HG02943 (cell line): ENCODE data around the gene H19.

Experiments used
- ATAC-seq: cut with Tn5 transposase; IDR thresholded peaks from one replicate; pipeline ENCODE4 v1.9.1; 2021; ENCODE audit warnings: mild to moderate bottlenecking, low read depth, moderate library complexity; ENCODE audit not compliant: unreplicated experiment

H19 gene

DNA sequence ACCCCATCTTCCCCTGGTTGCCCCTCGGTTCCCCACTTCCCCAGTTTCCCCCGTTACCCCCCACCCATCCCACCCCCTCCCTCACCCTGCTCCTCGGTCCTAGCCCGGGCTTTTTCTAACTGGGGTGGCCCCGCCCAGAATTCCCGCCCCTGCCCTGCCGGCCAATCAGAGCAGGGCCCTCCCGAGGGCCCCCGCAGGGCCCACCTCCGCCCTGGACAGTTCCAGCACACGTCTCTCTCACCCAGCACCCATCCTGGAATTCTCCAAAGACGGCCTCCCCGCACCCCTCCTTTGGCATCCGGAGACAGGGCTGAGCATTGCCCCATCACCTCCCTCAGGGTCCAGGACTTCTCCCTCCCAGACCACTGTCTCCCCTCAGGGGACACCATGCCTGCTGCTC lies at the start of gene H19:
TSS of gene H19 (minus strand) at position 88 of the 400 bp plus-strand sequence.
- no peak for ATAC-seq

DNA sequence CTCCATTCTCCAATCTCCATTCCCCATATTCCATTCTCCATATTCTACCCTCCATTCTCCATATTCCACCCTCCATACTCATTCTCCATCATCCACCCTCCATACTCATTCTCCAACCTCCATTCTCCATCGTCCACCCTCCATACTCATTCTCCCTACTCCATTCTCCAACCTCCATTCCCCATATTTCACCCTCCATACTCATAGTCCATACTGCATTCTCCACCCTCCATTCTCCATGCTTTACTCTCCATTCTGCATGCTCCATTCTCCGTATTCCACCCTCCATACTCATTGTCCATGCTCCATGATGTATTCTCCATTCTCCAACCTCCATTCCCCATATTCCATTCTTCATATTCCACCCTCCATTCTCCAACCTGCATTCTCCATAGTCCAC lies 44.3 kb upstream of the H19 start:
- ATAC-seq = no peak

DNA sequence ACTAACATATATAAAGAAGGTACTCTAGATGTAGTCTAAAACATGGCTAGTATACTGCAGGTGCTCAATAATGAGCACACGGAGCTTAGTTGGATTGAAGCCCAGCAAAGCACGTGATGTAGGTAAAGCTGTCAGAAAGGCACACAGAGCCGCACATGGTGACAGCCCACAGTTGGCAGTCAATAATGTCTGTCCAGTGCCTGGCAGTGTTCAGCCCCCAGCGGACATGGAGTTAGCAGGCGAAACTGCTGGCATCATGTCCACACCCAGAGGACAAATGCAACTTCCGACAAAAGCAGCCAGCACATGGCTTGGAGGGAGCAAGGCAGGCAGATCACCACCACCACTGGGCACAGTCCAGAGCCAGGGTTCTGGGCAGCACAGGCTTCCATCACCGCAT lies 43.5 kb upstream of the H19 start:
- ATAC-seq = no peak

DNA sequence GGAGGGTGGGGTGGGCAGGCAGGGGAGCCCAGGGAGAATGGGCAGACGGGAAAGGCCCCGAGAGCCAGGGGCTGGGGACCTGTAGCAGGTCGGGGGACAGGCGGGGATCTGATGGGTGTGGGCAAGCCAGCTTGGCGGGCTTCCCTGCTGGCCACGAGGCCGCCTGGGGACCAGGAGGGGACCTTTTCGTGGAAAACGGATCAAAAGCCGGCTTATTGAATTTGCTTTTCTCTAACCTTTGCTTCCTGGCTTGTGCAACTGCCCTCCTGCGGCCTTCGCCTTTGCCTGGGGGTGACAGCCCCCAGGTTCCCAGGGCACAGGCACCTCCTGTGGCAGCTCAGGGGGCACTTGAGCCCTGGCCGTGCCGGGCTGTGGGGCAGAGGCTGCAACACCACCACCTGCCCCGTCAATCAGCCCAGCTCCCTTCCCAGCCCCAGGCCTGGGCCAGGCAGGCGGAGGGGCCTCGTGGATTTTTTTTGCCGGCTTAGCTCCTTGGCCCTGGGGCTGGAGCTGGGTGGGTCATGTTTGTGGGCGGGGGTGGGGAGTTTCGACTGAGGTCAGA lies 41.6 kb upstream of the H19 start:
- no peak for ATAC-seq

DNA sequence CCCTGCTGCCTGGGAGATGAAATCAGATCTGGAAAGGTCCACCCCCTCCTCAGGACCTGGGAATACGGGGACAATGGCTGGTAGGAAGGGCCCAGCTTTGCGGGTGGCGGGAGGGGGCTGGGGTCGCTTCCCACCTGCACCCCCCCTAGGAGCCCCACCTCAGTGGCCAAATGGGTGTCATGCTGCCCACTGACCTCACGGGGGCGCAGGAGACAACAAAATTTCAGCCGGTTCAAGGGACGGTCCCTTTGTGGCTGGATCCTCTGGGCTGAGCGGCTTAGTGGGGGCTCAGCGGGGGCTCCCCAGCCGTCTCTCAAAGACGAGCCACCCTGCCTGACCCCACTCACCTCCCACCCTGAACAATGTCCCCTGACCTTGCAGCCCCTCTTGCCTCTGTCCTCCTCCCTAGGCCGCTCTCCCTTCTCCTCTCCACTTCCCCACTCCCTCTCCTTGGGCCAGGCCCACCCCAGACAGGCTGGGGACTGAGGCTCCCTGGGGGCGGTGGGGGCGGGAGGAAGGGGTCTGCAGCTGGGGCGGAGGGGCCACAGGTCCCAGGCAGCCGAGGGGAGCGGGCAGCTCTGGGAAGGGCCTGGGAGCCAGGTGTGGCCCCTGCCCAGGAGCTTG lies 39.3 kb upstream of the H19 start:
- no peak for ATAC-seq

DNA sequence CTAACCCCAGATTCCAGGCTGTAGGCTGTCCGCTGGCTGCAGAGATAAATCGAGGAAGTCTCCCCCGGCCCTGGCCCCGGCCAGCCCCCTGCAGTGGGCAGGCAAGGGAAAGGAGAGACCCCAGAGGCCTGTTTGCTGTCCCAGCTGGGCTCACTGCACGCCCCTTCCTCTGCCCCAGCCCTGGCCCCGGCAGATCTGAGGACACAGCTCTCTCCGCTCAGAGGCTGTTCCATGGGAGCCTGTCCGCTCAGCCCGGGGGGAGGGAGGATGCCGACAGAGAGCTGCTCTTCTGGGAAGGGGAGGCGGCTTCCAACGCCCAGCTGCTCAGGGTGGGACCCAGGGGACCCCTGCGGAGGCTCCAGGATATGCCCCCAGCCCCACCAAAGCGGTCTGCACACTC lies 37.7 kb upstream of the H19 start:
- ATAC-seq = no peak

DNA sequence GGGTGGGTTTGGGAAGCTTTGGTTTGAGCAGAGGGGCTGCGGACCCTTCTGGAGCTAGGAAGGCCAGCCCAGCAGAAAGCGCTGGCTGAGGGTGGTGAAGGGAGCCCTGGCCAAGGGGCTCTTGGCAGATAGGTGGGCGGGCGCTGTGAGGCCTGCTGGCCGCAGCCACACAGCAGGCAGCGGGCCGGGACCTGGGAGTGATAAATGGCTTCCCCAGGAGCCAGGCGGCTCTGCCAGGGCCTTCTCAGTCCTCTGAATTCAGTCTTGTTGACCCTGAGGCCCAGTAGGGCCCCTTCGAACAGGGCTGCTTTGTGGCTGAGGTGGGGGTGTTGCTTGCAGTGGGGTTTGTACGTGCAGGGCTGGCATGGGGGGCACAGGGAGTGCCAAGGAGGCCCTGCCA lies 33.4 kb upstream of the H19 start:
- ATAC-seq = no peak

DNA sequence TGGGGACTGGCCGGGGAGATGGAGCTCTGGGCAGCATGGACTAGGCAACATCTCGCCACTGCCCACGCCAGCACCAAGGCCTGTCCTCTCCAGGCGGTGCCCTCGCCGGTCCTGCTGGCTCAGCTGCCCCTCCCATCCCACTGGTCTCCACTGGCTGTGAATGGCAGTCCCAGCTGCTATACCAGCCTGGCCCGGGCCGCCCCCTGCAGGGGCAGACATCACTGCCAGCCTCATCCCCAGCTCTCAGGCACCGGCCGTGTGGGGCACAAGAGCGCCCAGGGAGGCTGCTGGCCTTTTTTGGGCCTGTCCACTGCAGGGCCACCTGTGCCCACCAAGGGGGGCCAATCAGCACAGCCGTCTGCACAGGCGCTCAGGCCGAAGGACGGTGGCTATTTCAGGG lies 30.1 kb upstream of the H19 start:
- ATAC-seq = no peak

DNA sequence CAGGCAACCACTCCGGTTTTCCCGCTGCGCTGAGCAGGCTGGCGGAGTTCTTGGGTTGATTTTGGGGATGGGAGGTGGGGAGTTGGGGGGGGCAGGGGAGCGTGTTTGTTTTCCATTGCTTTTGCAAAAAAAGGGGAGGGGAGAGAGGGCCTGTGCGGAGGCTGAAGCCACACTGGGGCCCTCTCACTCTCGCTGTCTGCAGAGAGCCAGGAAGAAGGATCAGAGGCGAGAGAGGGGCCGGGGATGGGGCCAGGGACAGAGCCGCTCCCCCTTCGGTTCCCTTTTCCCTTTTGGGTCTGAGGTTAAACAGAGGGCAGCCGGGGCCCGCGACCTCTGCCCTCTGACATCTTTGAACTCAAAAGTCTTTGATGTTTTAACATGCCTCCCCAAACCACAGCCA lies 17.4 kb upstream of the H19 start:
- ATAC-seq = no peak

DNA sequence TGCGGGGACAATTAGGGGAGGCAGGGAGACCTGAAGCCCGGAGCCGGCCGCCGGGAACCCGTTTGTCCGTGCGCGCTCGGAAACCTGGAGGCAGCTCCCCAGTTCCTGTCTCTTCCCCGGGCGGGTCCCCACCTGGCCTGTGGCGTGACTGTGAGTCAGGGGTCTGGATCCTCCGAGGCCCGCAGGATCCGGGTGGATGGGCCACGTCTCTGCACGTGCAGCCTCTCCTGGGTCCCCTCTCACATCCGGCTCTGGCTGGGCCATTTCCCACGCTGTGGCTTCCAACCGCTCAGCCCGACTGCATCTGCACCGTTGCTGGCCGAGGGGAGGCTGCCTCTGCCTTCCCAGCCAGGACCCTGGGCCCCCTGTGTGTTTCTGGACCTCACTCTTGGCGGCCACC lies 14.8 kb upstream of the H19 start:
- no peak for ATAC-seq

DNA sequence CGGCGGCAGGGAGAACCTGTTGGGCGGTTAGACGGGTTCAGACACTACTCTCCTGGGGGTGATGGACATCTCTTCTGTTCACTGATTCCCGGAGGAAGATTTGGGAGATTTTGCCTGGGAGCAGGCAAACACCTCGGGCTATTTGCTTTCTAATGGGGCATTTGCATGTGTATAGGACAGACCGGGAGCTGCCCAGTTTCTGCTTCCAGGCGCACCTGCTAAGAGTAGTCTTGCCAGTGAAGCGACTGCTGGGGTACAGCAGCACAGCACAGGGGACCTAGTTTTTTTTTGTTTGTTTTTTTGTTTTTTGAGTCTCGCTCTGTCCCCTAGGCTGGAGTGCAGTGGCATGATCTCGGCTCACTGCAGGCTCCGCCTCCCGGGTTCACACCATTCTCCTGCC lies 6.8 kb upstream of the H19 start:
- ATAC-seq = no peak

DNA sequence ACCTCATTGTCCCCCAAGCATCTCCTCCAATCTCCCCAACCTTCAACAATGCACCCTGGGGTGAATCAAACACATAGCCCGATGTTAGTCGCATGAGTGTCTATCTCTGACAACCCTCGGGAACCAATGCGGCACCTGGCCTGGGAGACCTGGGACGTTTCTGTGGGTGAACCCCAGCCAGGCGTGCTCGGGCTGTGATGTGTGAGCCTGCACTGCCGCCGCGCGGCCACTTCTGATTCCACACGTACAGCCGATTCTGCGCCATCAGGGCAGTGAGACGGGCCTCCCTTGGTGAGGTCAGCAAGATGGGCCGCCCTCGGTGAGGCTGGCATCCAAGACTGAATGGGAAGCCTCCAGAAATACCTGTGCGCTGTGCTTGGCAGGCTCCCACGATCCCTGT lies 5.2 kb upstream of the H19 start:
- ATAC-seq = no peak

DNA sequence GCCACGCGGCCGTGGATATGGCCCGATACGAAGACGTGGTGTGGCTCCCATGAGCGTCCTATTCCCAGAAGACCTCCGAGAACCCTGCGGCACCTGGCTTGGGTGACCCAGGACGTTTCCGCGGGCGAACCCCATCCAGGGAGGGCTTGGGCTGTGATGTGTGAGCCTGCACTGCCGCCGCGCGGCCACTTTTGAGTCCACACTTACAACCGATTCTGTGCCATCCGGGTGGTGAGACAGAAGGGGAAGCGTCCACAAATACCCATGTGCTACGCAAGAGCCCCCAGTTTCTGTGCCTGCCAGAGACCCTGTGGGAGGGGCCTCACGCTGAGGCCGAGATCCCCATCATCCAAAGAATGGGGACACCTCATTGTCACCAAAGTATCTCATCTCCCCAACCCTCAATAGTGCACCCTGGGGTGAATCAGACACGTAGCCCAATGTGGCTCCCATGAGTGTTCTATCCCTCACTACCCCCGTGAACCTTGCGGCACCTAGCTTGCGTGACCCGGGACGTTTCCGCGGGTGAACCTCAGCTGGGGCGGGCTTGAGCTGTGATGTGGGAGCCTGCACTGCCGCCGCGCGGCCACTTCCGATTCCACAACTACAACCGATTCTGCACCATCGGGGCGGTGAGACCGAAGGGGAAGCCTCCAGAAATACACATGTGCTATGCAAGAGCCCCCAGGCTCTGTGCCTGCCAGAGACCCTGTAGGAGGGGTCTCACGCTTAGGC lies 4.6 kb upstream of the H19 start:
- no peak for ATAC-seq

DNA sequence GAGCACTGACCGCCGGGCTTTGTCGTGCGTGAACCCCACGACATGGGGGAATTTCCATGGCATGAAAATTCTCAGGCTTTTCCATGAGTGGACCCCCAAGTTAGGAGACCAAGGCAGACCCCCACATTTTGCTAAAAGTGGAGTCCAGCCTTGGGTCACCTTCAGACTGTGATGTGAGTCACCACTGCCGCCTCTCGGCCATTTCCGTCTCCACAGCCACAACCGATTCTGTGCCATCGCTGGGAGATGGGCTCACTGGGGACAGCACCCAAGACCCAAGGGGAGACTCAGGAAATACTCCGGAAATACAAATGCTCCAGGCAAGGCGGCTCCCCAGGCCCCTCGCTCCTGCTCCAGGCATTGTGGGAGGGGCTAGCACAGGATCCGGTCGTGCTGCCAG lies 1.2 kb upstream of the H19 start:
- ATAC-seq = no peak

DNA sequence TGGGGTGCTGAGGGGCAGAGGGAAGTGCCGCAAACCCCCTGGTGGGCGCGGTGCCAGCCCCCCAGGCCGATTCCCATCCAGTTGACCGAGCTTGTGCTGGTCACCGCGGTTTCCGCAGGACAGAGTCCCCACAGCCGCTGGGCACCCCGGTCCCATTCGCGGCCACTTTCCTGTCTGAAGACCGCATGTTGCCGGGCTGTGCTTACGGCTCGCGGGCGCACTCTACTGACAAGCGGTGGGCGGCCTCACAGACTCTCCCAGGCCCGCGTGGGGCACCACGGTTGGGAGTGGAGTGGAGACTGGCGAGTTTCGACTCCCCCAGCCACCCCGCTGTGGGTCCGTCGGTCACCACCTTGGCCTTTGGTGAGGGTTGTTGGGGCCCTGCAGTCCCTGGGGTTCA lies 648 bp upstream of the H19 start:
- no peak for ATAC-seq

DNA sequence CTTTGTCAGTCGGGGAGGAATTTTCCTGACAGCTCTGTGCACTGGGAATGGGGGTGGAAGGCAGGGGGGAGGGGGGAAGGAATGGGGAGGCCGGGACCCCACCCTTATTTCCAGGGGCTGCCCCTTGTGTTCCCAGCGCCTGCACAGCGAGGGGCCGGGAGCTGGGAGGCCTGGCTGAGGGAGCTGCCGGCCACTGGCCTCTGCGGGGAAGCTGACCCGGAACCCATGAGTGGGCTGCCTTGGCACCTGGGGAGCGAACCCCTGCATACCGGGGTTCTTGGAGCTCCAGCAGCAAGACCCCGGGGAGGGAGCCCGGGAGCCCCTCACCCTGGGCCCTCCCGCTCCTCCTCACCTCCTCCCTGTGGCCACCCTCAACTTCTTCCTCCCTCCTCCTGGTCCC lies 3.5 kb downstream of the H19 start:
- no peak for ATAC-seq

DNA sequence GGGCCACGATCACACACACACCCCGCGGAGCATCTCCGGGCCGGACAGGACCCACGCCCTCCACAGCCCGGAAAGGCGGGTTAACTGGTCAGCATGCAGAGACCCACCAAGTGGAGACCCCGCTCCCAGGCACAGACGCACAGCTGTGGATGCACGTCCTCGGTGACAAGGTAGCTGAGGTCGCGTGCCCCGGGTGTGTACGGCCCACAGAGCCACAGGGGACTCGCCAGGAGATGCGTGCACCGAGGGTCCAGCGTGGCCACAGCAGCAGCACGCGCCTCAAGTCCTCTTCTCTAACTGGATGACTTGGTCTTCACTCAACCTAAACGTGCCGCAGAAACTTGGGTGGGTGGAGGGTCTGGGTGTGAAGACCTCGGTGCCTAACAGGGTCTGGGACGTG lies 5.5 kb downstream of the H19 start:
- ATAC-seq = no peak

DNA sequence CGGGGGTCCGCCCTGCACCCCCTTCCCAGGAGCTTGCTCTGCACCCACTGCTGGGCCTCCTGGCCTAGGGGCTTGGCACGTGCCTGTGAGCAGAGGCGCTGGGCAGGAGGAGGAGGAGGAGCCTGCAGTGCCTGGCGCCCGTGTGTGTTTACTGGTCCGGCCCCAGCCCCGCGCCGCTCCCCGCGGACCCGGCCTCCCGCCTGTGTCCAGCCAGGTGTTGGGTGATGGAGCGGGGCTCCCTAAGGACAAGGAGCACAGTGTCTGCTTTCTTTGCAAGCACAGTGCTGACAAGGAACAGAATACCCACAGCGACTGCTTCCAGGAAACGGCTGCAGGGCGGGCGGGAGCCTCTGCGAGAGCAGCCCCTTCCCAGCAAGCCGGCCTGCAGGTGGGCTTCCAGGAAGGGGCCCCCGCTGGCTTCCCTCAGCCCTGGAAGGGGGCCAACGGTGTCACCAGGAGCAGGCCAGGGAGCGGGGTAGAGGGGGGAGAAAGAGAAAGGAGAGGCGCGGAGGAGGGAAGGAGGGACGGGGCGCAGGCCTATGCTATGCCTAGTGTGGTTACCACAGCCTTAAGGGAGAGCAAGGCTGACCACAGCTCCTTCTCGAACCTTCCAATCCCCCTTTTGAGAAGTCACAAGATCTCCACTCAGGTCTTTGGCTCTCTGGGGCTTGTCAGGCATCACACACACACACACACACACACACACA lies 6.6 kb downstream of the H19 start:
- ATAC-seq = no peak

DNA sequence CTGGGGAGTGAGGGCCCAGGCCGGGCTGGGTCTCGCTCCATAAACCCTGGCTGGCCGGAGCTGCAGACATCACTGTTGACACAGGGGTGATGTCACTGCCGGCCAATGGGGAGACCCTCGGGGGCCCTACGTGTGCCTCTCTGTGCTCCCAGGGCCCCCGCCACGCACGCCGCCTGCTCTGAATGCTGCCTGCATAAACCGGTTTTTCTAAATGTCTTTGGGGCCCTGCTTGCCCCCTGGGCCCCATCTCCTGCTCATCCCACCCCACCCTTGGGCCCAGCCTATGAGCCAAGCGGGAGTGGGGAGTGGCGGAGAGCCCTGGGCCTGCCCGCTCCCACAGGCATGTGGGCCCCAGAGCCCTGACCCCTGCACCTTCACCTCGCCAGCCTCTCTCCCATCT lies 7.7 kb downstream of the H19 start:
- ATAC-seq = no peak

DNA sequence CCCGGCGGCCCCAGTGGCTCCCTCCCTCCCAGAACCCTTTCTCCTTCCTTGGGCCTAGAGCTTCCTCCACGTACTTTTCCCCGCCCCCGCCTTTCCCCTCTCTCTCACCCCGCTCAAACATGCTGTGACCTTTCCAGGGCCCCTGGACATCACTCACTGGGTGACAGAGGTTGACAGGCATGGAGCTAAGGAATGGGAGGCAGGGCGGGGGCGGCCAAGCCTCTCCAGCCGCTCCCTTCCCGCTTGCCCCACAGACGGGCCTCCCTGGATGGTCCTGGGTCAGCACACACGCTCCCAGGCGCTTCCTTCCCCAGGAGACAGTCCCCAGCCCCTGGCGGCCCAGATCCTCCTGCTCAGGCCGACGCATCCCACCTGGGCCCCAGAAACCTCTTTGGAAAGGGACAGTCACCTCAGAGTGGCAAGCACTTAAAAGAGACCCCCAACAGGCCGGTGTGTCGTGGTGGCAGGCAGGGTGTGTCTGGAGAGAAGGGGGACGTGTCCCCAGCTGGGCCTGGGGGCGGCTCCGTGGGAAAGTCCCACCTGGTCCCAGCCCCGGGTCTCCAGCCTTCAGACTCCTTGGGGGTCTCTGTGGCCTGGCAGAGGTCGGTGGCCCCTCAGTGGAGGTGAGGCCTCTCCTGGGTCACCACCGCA lies 8.8 kb downstream of the H19 start:
- ATAC-seq = no peak

DNA sequence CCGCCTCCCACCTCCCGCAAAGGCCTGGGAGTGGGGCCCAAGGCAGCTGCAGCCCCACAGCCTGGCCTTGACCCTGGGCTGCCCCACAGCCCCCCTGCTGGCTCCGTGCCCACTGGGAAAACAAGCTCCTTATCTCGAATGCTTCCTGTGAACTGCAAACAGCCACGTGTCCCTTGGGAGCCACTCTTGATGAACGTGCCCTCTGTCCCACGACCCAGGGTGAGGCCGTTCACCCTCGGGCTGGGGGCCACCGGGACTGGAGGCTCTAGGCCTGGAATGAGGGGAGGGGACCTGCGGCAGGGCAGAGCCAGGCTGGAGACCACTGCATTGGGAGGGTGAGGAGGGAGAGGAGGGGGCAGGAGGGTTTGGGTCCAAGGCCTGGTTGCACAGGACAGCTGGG lies 9.5 kb downstream of the H19 start:
- no peak for ATAC-seq
